ENCODE data around the gene CYP3A4.
A peak's percentile ranks its signal among the peaks of the same experiment; 100 is the strongest.
"Not testable (repeated sequence)": the region's sequence is repeated elsewhere in the genome, so short reads cannot be mapped to it uniquely, and the experiment has no call there.

The CYP3A4 gene

DNA sequence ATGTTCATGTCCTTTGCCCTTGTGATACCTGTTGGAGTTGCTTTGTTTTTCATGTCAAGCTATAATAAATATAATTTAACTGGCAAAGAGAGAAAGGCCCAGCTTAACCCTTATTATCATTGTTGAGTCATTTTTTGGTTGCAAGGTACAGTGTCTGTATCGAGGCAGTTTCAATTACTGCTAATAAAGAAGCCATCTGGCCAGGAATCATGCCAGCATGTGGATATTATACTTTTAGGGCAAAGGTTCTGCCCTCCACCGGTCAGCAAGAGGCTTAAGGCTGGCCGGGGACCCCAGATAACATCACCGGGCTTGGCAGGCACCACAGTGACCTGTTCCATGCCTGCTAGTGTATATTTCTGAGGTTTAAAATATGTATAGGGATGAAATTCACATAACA, 9.0 kb upstream of the CYP3A4 start:
- DNase-seq (ENCODE audit: low read depth), result no peak

GRCh38 chr7:99791667-99792369, 7.8 kb upstream of the CYP3A4 start:
- no peak for DNase-seq (ENCODE audit: low read depth)

DNA sequence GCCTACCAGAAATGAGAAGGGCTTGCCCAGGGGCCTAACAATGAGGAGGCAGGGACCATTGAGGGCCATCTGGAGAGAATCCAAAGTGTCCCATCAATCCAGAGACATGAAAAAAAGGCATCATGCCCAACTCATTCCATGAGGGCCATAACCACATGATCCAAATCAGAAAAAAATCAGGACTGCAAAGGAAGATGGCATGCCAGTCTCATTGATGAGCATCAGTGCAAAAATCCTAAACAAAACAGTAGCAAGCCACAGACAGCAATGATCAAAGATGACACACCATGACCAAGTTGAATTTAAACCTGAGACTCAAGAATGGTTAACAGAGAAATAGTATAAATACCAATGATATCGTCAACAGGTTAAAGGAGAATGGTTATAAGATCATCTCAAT, 7.0 kb upstream of the CYP3A4 start:
- DNase-seq (ENCODE audit: low read depth), result no peak

GRCh38 chr7:99790407-99790806, 6.4 kb upstream of the CYP3A4 start:
- no peak for DNase-seq (ENCODE audit: low read depth)

DNA sequence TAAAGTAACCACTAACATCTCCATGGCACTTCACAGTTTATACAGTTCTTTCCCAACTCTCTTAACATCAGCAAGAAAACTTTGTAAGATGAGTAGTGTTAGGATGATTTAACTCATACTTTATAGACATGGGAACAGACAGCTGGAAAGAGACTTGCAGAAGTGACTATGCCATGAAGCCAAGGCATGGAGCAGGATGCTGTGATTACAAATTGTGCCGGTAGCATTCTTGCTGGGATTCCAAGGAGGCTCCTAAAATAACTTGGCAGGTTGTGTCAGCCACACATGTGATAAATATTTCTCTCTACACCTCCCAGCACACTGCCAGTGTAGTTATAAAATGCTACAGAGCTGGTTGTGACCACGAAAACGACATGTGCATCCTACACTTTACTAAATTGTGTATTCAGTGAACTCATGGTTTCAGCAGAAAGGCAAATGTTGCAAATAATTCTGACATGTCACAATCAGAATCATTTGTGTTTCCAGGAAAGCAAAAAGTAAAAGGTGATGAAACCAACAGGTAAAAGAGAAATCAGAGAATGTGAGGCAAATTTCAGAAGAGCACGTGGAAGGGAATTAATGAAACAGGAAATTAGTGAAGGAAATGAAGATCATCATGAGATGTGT, 5.6 kb upstream of the CYP3A4 start:
- DNase-seq (ENCODE audit: low read depth), result no peak

- peak; percentile 3 for DNase-seq (ENCODE audit: low read depth)
Observed at GRCh38 chr7:99788554-99788953, 4.6 kb upstream of the CYP3A4 start.

DNA sequence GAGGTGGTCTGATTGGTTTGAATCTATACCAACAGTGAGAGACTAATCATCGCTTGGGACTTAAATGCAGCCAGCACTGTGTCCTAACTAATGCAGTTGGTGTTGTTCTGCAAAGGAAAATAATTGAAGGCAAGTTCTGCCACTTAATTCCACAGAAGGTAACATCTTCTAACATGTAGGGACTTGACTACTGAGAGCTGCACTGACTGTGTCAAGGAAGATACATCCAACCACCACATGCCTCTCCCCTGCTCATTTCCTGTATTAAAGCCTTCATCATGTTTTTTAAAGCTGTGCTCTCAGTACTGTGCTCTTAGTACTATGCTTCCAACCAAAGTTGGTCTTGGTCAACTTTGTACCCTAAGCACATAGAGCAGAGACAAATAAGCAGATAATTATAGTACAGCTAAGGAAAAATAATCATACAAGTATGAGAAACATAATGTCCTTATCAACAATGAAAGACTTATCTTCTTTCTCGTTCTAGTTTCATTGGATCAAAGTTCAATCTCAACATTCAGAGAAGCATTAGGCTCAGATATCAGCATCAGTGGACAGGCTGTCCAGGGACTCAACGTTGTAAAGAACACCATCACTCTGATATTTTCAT, 2.8 kb upstream of the CYP3A4 start:
- DNase-seq (ENCODE audit: low read depth), result no peak

DNA sequence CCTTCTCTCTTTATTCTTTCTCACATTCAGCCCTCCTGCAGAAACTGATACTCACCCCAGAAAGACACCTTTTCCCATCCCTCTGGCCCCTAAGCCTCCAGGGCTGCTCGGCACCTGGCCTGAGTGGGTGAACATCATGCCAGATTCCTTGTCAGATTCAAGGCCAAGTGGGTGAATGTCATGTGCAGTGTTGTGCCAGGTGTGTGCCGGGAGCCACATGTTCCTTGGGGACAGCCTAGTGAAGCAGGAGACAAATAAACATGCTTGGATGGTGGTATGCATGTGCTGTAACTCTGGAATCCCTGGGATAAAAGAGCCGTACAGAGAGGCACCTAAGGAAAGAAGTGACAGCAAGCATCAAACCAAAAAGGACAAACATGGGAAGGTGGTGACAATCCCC, 1.7 kb upstream of the CYP3A4 start:
- not testable (repeated sequence) for DNase-seq (ENCODE audit: low read depth)

DNA sequence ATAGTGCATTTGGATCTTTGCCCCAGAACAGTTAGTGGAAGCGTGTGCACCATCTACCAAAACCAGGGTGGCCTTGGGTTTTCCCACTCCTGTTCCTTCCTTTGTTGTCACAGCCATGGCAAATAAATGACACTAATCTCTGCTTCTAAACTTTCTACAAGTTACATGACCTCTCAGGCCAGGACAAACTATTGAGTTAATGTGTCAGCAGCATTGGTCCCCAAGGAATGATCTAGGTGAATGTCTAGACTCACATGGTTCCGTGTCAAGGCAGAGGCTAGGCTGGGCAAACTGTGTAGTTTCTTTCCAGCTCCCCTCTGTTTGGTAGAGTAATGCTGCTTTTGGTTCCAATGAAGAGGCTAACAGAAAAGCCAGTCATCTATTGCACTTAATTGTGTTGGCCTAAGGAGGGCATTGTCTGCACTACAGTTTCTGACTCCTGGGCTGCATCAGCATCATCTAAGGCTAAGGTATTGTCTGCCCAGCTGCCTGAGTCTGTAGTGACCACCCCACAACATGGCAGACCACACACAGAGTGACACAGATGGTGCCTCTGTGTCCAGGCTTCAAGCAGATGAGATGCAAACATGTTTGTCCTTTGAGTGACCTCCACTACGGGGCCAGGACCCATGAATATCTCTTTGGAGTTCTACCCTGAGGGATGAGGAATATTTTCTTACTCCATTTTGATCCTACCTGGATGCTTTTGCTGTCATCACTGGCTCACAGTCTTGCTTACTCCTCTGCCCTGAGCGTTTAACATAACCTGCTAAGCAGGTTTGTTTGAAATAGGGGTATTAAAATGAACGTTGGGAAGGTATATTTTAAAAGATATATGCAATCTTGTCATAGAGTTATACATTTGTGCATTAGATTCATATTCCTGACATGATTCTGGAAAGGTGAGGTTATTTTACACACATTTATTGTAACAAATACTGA, 1.7 kb downstream of the CYP3A4 start:
- no peak for DNase-seq (ENCODE audit: low read depth)

DNA sequence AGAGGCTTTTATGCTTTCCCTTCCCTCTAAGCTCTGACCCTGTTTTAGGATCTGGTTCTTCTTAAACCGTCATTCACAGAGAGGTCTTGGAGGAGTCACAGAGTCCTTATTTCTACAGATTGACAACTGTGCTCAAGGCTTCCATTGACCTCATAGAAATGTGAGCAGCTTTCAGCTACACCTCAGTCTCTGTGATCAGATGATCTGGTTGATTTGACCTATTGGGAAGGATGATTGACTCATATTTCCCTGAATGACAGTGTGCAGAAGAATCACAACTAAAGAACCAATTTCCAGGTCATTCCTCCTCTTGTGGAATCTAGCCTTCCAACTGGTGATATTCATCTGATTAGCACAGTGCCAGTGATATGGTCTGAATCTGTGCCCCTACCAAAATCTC, 3.4 kb downstream of the CYP3A4 start:
- no peak for DNase-seq (ENCODE audit: low read depth)

GRCh38 chr7:99779949-99780348, 4.0 kb downstream of the CYP3A4 start:
- DNase-seq (ENCODE audit: low read depth), result no peak

DNA sequence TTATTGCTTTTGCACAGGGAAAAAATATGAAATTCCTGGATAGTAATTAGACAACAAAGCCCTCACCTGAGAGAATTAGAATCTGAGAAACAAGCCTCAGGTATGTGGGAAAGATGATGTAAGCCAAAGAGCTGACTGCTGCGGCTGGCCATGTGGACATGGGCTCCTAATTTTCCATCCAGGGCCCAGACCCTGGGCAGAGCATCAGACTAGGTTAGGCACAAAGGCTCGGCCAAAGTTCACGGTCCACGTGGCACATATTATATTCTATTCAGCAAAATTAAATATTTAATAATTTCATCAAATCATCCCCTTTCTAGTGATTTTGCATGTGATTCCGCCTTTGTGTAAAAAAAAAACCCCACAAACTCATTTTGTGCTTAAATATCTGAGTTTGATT, 5.1 kb downstream of the CYP3A4 start:
- no peak for DNase-seq (ENCODE audit: low read depth)

- not testable (repeated sequence) for DNase-seq (ENCODE audit: low read depth)
Observed at GRCh38 chr7:99773395-99773794, 10.6 kb downstream of the CYP3A4 start.

DNA sequence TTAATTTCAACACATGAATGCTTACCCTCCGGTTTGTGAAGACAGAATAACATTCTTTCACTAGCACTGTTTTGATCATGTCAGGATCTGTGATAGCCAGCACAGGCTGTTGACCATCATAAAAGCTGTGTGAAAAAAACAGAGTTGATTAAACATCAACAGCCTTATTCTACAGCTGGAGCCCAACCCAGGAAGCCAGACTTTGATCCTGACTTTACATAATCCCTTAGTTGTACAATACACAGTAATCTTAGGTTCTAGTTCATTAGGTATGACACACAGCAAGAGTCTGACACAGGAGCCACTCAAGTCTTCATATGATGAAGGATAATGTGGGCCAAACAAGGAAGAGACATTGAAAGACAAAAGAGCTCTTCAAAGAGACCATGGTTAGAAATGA, 11.4 kb downstream of the CYP3A4 start:
- no peak for DNase-seq (ENCODE audit: low read depth)

GRCh38 chr7:99769494-99769893, 14.5 kb downstream of the CYP3A4 start:
- DNase-seq (ENCODE audit: low read depth), result not testable (repeated sequence)

DNA sequence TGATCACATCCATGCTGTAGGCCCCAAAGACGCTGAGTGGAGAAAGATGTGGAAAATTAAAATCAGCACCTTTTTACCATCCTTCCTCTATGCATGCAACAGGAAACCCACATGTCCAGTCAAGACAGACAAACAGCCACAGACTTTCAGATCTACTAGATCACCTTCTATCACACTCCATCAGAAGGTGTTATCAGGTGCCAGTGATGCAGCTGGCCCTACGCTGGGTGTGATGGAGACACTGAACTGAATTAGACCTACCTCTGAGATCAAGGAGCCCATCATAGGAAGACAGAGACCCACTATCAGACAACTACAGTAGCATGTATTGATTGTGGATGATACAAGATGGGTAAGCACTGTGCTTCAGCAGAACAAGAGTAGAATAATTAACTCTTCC, 15.5 kb downstream of the CYP3A4 start:
- no peak for DNase-seq (ENCODE audit: low read depth)

- no peak for DNase-seq (ENCODE audit: low read depth)
Observed at GRCh38 chr7:99767662-99768061, 16.3 kb downstream of the CYP3A4 start.

- DNase-seq (ENCODE audit: low read depth), result peak; percentile 9
Observed at GRCh38 chr7:99766484-99767099, 17.4 kb downstream of the CYP3A4 start.

DNA sequence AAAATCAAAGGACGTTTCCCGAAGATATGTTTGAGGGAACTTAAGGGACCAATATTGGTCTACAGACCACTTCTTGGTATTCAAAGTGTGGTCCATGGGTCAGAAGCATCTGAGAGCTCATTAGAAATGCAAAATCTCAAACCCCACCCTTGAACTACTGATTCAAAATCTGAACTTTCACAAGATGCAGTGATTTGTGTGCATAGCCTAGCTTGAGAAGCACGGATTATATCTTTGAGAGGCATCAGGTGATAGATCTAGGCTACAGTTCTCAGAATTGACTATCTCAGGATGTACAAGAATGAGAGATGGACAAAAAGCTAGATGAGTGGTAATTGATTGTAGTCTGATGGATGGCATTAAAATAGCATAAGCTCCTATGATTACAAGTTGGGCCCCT, 19.5 kb downstream of the CYP3A4 start:
- no peak for DNase-seq (ENCODE audit: low read depth)

DNA sequence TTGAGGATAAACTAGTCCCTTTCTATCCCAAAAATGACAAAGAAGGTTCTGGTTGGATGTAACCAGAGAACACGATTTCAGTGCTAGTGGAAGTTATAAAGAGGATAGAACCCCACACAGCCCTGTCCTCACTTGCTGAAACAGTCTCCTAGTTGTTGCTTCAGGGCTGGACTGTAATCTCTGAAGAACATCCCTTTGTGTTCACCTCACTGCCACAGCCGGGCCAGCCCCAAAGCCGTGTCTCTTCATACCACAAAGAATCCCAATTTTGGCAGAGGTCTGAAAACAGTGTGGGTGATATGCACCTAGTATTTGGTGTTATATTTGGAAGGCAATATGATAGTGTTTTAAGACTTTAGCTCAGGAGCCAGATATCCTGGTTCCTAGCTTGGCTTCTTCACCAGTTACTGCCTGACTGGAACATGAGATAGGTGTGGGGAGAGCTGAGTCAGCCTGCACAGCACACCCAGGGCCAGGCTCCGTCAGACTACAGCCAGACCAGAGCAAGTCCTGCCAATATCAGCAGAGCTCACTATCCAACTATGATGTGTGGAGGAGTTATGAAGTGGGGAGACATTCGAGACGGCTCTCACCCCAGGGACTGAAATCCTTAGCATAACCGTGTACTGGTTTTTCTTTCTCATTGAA, 21.2 kb downstream of the CYP3A4 start:
- DNase-seq (ENCODE audit: low read depth), result peak; percentile 88

GRCh38 chr7:99755085-99755484, 28.9 kb downstream of the CYP3A4 start:
- DNase-seq (ENCODE audit: low read depth), result no peak

All from iris pigment epithelial cell (primary cell).